GM23338 (cell line): Measurements from ENCODE around the gene CLSTN2.

Source experiments
- CREB1 ChIP-seq: fragments of 250-450 bp; sonication (Bioruptor Pico); IDR thresholded peaks from 2 replicates; pipeline ENCODE4 v1.5.0; 2020; ENCODE audit warnings: low read depth, mild to moderate bottlenecking, moderate library complexity
- CTCF ChIP-seq, 2 experiments: fragments of 200-600 bp in 1 of 2; sonication (generic) in 1 of 2; conservative IDR thresholded peaks; 2 replicates each; pipeline versions ENCODE4 v1.5.1 to v1.6.1; 2016 to 2017; ENCODE audit warnings: antibody characterized with exemption in 2 of 2, low read depth in 2 of 2, mild to moderate bottlenecking in 2 of 2, moderate library complexity in 1 of 2
- ETS1 ChIP-seq: IDR thresholded peaks from 2 replicates; pipeline ENCODE4 v1.6.1; 2016; ENCODE audit warnings: antibody characterized with exemption
- EZH2 ChIP-seq: fragments of 200-600 bp; sonication (generic); IDR thresholded peaks from one replicate; pipeline ENCODE4 v1.8.0; 2017; ENCODE audit warnings: antibody characterized with exemption, mild to moderate bottlenecking, low read depth; ENCODE audit not compliant: unreplicated experiment
- EZH2phosphoT487 ChIP-seq: fragments of 200-600 bp; sonication (generic); IDR thresholded peaks from one replicate; pipeline ENCODE4 v1.8.1; 2018; ENCODE audit warnings: antibody characterized with exemption; ENCODE audit not compliant: unreplicated experiment
- JUNB ChIP-seq: IDR thresholded peaks from one replicate; pipeline ENCODE4 v1.6.1; 2016; ENCODE audit warnings: antibody characterized with exemption; ENCODE audit not compliant: unreplicated experiment
- NANOG ChIP-seq: IDR thresholded peaks from 2 replicates; pipeline ENCODE4 v1.6.1; 2016; ENCODE audit warnings: antibody characterized with exemption, borderline replicate concordance
- POLR2AphosphoS5 ChIP-seq: IDR thresholded peaks from 2 replicates; pipeline ENCODE4 v1.6.1; 2016; ENCODE audit warnings: antibody characterized with exemption, low read depth
- REST ChIP-seq: IDR thresholded peaks from one replicate; pipeline ENCODE4 v1.6.1; 2018; ENCODE audit warnings: antibody characterized with exemption; ENCODE audit not compliant: unreplicated experiment
- STAT1 ChIP-seq: IDR thresholded peaks from one replicate; pipeline ENCODE4 v1.6.1; 2016; ENCODE audit warnings: antibody characterized with exemption; ENCODE audit not compliant: unreplicated experiment
- ZNF114 ChIP-seq: fragments of 250-450 bp; sonication (Bioruptor Pico); IDR thresholded peaks from 2 replicates; pipeline ENCODE4 v1.5.0; 2020; ENCODE audit warnings: mild to moderate bottlenecking, moderate library complexity
- ZNF462 ChIP-seq: fragments of 250-450 bp; sonication (Bioruptor Pico); IDR thresholded peaks from 2 replicates; pipeline ENCODE4 v1.5.0; 2020; ENCODE audit warnings: mild to moderate bottlenecking, moderate library complexity

- TF ChIP-seq CTCF (conservative IDR thresholded peaks at IDR 0.05; ENCODE audit: low read depth in 2 of 2) (no peak), EZH2 (no peak), CREB1 (CRISPR knock-in tag) (no peak), POLR2AphosphoS5 (no peak), JUNB (no peak), REST (no peak), ZNF114 (CRISPR knock-in tag) (no peak), ETS1 (no peak), STAT1 (no peak), EZH2phosphoT487 (no peak), NANOG (no peak), ZNF462 (no peak)
These were observed 433.3 kb downstream of the CLSTN2 start for GRCh38 chr3:140368223-140368811.
